Upper lobe of left lung (tissue), 6 donors: ENCODE data around the gene GNAZ. TPM values are rescaled to one million over a fixed set of nuclear protein-coding genes. Genes with fewer than 3 reads are reported as not detected.

Experiments used
- ATAC-seq, 2 donors: fragments of 200-7000 bp; cut with Tn5 transposase; one replicate each; pipeline ENCODE4 v1.9.1; 2022; ENCODE audit warnings: mild to moderate bottlenecking in 2 of 2, moderate library complexity in 2 of 2; ENCODE audit not compliant: low FRiP score in 2 of 2
- DNase-seq, 2 donors: peaks; one replicate each; pipeline ENCODE4 v3.0.0-alpha.2; 2019 to 2020
- H3K27ac ChIP-seq, 4 donors: fragments of 200-600 bp; sonication (generic); one replicate each; pipeline ENCODE4 v1.5.1; 2016 to 2019
- H3K27me3 ChIP-seq, 4 donors: fragments of 200-600 bp; sonication (generic); one replicate each; pipeline ENCODE4 v1.5.1; 2017 to 2019
- H3K36me3 ChIP-seq, 4 donors: fragments of 200-600 bp; sonication (generic); one replicate each; pipeline ENCODE4 v1.5.1; 2016 to 2019
- H3K4me1 ChIP-seq, 4 donors: fragments of 200-600 bp; sonication (generic); one replicate each; pipeline ENCODE4 v1.5.1; 2018 to 2019
- H3K4me3 ChIP-seq, 4 donors: fragments of 200-600 bp; sonication (generic); one replicate each; pipeline ENCODE4 v1.5.1; 2017 to 2019; ENCODE audit warnings: mild to moderate bottlenecking in 2 of 4, moderate library complexity in 1 of 4
- H3K9me3 ChIP-seq, 4 donors: fragments of 200-600 bp; sonication (generic); one replicate each; pipeline ENCODE4 v1.5.1; 2018 to 2019
- CTCF ChIP-seq, 6 experiments: fragments of 450-650 bp in 4 of 6; fragments of 200-600 bp in 2 of 6; sonication (generic) in 2 of 6; IDR thresholded peaks; one replicate each; pipeline ENCODE4 v1.5.1; 2016 to 2019; ENCODE audit warnings: antibody characterized with exemption in 6 of 6
- EP300 ChIP-seq, 4 donors: sonication (generic); formaldehyde crosslinking; IDR thresholded peaks; one replicate each; pipeline ENCODE4 v1.5.1; 2017; ENCODE audit warnings: antibody characterized with exemption in 4 of 4, control low read depth in 2 of 4
- POLR2A ChIP-seq, 4 donors: fragments of 450-650 bp; IDR thresholded peaks; one replicate each; pipeline ENCODE4 v1.5.1; 2016 to 2017; ENCODE audit warnings: antibody characterized with exemption in 4 of 4, mild to moderate bottlenecking in 2 of 4
- POLR2AphosphoS5 ChIP-seq, 2 donors: sonication (generic); formaldehyde crosslinking; IDR thresholded peaks; one replicate each; pipeline ENCODE4 v1.5.1; 2017; ENCODE audit warnings: antibody characterized with exemption in 2 of 2
- WGBS, 2 donors: methylation state at CpG; one replicate each; pipeline ENCODE4 v1.1.5; 2017 to 2018; 5-methylcytosine and 5-hydroxymethylcytosine counted together
- total RNA-seq, 6 donors: library from RNA; depleted of rRNA in 4 of 6; stranded (reverse); fragments of >200 nt in 4 of 6; gene quantifications; one replicate each; pipeline versions ENCODE4 v1.1.0 to v1.2.1, GENCODE V29; 2016 to 2021
- donor health status: DM: no; HTN: no; CAD: no; lungs with moderate emphysema.
- donor health status: DM: no; HTN: yes; CAD: no; lungs with severe emphysema.

GNAZ gene
- total RNA-seq, 6 donors from 2014 or later = 0.80 to 7.3 (median 2.7) TPM; not detected in 1

- peak; percentile 63 to 80 for ATAC-seq
- Histone ChIP-seq H3K27me3 (no peaks in the 10 kb centered on the region), H3K27ac (no peak overlapping the region), H3K9me3 (no peaks in the 10 kb centered on the region), H3K4me1 (no peaks in the 10 kb centered on the region), H3K36me3 (no peaks in the 10 kb centered on the region), H3K4me3 (no peak overlapping the region)
- TF ChIP-seq POLR2AphosphoS5 (IDR thresholded peaks at IDR 0.05) (no peak), CTCF (IDR thresholded peaks at IDR 0.05) (peak; percentile 61 to 86 (median 75))
- DNase-seq = peak in 1 of 2 donors; percentile 63
- WGBS, 2 donors = 55 to 65% methylated on average over 5 to 12 of the region's 14 CpGs
Observed at GRCh38 chr22:23128269-23129108, 58.2 kb downstream of the GNAZ start.

GRCh38 chr22:23129149-23129548 is 58.8 kb downstream of the GNAZ start:
- Histone ChIP-seq H3K36me3 (no peaks in the 10 kb centered on the region), H3K4me3 (no peak overlapping the region), H3K27ac (no peak overlapping the region), H3K27me3 (no peaks in the 10 kb centered on the region), H3K4me1 (no peaks in the 10 kb centered on the region), H3K9me3 (no peaks in the 10 kb centered on the region)
- DNase-seq = no peak
- ATAC-seq = no peak
- 76 to 87% methylated on average over 7 to 10 of the region's 10 CpGs for WGBS, 2 donors
- TF ChIP-seq POLR2A (IDR thresholded peaks at IDR 0.05) (no peak), POLR2AphosphoS5 (IDR thresholded peaks at IDR 0.05) (no peak), CTCF (IDR thresholded peaks at IDR 0.05) (no peak), EP300 (IDR thresholded peaks at IDR 0.05) (no peak)

- ATAC-seq (no peak), DNase-seq (no peak)
- Histone ChIP-seq H3K36me3 (no peaks in the 10 kb centered on the region), H3K9me3 (no peaks in the 10 kb centered on the region), H3K4me1 (no peaks in the 10 kb centered on the region), H3K4me3 (no peak overlapping the region), H3K27me3 (no peaks in the 10 kb centered on the region), H3K27ac (no peak overlapping the region)
- TF ChIP-seq EP300 (IDR thresholded peaks at IDR 0.05) (no peak), POLR2A (IDR thresholded peaks at IDR 0.05) (no peak), CTCF (IDR thresholded peaks at IDR 0.05) (no peak), POLR2AphosphoS5 (IDR thresholded peaks at IDR 0.05) (no peak)
- WGBS, 2 donors = 73 to 75% methylated on average over 3 of the region's 3 CpGs
Observed at GRCh38 chr22:23130697-23131096, 60.4 kb downstream of the GNAZ start.

GRCh38 chr22:23131931-23132330 is 61.6 kb downstream of the GNAZ start:
- Histone ChIP-seq H3K36me3 (no peaks in the 10 kb centered on the region), H3K27me3 (no peaks in the 10 kb centered on the region), H3K9me3 (no peaks in the 10 kb centered on the region), H3K4me3 (no peak overlapping the region), H3K27ac (no peak overlapping the region), H3K4me1 (no peaks in the 10 kb centered on the region)
- TF ChIP-seq CTCF (IDR thresholded peaks at IDR 0.05) (no peak), POLR2A (IDR thresholded peaks at IDR 0.05) (no peak), POLR2AphosphoS5 (IDR thresholded peaks at IDR 0.05) (no peak), EP300 (IDR thresholded peaks at IDR 0.05) (no peak)
- DNase-seq (no peak), ATAC-seq (no peak)
- WGBS, 2 donors = 74 to 82% methylated on average over 3 to 6 of the region's 6 CpGs
